Hepatic stellate cell (primary cell): ENCODE results near the gene TROAP.
A peak's percentile ranks its signal among the peaks of the same experiment; 100 is the strongest.

Source experiments
- DNase-seq: peaks from one replicate; pipeline ENCODE4 v3.0.0; 2011; ENCODE audit warnings: low spot score

Gene TROAP

DNA sequence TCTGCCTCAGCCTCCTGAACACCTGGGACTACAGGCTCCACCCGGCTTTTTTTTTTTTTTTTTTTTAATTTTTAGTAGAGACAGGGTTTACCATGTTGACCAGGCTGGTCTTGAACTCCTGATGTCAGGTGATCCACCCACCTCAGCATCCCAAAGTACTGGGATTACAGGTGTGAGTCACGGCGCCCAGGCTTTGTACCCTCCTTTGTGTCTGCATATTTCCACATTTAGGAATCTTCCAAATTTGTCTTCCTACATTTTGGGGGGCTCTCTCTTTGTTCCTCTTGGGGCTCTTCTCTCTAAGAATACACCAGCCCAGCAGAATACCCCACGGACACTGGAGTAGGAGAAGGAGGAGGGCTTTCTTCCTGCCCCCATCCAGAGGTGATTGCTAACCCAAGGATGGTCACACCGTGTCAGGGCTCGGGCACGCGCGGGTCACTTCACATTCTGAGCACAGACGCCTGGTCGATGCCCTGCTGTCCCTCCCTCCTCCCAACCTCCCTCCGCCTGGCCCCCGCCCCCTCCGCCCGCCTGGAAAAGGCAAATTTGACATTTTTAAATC, 21.5 kb downstream of the TROAP start:
- DNase-seq = no peak

DNA sequence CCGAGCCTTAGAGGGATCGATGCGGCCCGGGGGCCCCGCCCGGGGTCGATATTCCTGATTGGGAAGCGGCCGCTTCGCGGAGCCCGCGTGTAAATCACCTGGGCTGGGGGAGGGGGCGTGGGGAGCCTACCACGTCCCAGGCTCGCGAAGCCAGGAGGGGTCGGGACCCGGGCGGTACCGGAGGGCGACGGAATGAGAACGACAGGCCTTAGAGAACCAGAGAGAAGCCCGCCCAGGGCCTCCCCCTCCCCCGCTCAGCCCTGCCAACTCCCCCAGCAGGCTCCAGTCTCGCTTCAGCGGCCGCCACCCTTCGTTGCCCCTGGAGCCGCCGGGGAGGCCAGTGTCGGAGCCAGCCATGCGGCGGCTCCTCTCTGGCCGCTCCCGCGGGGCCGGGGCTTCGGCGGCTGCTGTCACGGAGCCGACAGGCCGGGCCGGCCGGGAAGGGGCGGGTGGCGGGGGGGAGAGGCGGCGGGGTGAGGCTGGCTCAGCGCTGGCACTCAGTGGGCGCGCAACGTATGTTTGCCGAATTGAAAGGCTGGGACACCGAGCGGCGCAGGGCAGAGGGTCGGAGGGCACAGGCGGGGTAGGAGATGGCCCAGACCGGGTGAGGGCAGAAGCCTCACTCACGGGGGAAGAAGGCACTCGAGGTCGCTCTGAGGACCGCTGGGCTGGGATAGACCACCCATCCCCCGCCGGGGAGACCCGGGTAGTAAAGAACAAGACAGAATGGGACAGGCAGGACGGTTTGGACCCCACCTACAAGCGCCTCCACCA, 22.2 kb downstream of the TROAP start:
- DNase-seq = no peak

GRCh38 chr12:49345825-49346658, 23.0 kb downstream of the TROAP start:
- no peak for DNase-seq

DNA sequence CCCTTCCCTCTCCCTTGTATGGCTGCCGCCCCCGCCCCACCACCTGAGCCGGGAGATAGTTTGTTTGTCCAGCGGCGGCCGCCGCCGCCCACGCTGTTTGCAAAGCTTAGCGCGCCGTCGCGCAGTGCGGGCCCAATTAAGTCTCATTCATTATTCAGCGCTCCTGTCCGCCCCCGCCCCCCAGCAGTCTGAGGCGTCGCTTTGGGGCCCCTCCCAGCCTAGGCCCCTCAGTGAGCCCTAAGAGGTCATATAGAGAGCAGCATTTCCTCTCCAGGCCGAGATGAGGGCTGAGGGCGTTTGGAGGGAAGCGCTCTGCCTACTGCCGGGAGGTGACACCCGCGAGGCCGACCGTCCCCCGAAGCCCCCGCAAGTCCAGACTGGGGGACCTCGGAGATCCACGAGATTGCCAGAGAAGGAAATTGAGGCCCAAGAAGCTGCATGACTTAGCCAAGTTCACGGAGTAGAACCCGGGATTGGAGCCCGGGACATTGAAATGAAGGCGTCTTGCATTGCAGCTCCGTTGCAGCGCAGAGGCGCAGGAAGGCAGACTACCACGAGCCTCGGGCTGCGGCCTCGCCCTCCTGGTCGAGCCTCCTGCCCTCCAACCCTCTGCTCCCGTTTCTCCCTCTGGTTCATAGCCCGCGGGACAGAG, 23.7 kb downstream of the TROAP start, which contains the start of gene DNAJC22:
Gene DNAJC22 (plus strand): TSS at position 230 of the 652 bp plus-strand sequence. CDS start 1,985 bp downstream, outside the sequence.
- no peak for DNase-seq

- peak; percentile 96 for DNase-seq
Measured at GRCh38 chr12:49347311-49348193, 24.5 kb downstream of the TROAP start.

DNA sequence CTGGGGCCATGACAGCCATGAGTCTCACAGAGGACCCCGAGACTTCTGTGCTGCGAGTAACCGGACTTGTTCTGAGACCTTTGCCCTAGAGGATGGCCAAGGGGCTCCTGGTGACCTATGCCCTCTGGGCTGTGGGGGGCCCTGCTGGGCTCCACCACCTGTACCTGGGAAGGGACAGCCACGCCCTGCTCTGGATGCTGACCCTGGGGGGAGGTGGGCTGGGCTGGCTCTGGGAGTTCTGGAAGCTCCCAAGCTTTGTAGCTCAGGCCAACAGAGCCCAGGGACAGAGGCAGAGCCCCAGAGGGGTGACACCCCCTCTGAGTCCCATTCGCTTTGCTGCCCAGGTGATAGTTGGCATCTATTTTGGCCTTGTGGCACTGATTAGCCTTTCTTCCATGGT, 25.7 kb downstream of the TROAP start:
- no peak for DNase-seq

DNA sequence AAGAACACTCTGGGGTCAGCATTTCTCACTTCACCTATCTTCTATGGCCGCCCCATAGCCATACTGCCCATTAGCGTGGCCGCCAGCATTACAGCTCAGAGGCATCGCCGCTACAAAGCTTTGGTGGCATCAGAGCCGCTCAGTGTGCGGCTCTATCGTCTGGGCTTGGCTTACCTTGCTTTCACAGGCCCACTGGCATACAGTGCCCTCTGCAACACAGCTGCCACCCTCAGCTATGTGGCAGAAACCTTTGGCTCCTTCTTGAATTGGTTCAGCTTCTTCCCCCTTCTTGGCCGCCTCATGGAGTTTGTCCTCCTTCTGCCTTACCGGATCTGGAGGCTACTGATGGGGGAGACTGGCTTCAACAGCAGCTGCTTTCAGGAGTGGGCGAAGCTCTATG, 26.2 kb downstream of the TROAP start:
- no peak for DNase-seq

- DNase-seq = no peak
Measured at GRCh38 chr12:49352351-49352750, 29.3 kb downstream of the TROAP start.

GRCh38 chr12:49355913-49356312, 32.9 kb downstream of the TROAP start:
- DNase-seq = no peak

GRCh38 chr12:49357103-49357678, 34.1 kb downstream of the TROAP start:
- no peak for DNase-seq

- DNase-seq = no peak
Measured at GRCh38 chr12:49358483-49359141, 35.6 kb downstream of the TROAP start.

DNA sequence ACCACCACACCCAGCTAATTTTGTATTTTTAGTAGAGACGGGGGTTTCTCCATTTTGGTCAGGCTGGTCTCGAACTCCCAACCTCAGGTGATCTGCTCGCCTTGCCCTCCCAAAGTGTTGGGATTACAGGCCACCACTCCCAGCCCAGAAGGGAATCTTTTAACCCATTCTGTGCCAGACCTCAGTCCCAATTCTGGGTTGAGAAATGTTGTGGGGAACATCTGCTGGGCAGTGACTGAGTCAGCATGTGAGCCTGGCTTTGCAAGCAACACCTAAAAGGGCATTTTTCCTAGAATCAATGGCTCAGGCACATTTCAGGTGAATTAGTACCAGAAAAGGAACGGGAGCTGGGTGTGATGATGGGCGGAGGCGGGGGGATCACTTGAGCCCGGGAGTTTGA, 36.6 kb downstream of the TROAP start:
- no peak for DNase-seq

- DNase-seq = no peak
Measured at GRCh38 chr12:49362077-49362476, 39.0 kb downstream of the TROAP start.

- peak; percentile 71 for DNase-seq
Measured at GRCh38 chr12:49364989-49365388, 41.9 kb downstream of the TROAP start.

- no peak for DNase-seq
Measured at GRCh38 chr12:49365542-49365941, 42.5 kb downstream of the TROAP start.

GRCh38 chr12:49366096-49366651, 43.1 kb downstream of the TROAP start:
- no peak for DNase-seq

- peak; percentile 95 for DNase-seq
Measured at GRCh38 chr12:49366652-49367380, 43.8 kb downstream of the TROAP start.

DNA sequence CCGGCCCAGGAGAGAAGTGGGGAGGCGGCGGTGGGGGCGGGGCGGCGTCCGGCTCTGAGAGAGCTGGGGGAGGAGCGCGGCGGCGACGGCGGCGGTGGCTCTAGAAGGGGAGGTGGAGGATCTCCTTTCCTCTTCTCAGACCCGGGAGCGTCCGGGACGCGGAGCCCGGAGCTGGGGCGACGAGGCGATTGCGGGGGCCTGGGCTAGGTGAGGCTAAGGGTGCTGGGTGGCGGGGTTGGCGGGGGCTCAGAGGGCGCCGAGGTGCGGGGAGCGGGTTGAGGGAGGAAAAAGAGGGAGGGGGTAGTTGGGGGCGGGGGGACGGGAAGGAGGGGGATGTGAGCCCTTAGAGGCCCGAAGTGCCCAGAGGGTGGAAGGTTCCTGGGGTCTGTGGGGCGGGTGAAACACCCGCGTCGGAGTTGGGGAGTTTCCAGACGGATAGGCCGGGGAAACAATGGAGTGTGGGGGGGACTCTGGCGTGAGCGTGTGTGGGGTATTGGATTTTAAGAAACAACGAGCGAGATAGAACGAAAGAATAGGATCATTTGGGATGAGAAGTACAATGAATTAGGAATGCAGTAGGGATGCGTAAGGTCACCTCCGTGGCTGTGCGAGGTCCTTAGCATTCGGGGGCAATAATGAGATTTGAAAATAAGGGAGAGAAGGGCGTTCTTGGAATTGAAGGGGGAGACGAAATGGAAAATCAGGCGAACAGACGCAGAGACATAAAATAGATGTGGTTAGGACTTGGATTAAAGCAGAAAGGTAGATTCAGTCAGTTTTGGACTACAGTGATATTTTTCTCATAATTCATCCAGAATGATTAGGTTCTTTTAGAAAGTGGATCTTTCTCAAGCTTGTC, 44.6 kb downstream of the TROAP start, which contains the start of gene SPATS2:
Gene SPATS2 (plus strand): TSS at position 82 of the 859 bp plus-strand sequence. CDS start 93,551 bp downstream, outside the sequence.
- DNase-seq = peak; percentile 36
